GM19324 (cell line): ENCODE results near the gene PLXDC1.
"Not testable (repeated sequence)": the region's sequence is repeated elsewhere in the genome, so short reads cannot be mapped to it uniquely, and the experiment has no call there.

Experiments used
- ATAC-seq: cut with Tn5 transposase; IDR thresholded peaks from one replicate; pipeline ENCODE4 v1.9.1; 2021; ENCODE audit warnings: mild to moderate bottlenecking, moderate library complexity; ENCODE audit not compliant: unreplicated experiment, low FRiP score

Gene PLXDC1

DNA sequence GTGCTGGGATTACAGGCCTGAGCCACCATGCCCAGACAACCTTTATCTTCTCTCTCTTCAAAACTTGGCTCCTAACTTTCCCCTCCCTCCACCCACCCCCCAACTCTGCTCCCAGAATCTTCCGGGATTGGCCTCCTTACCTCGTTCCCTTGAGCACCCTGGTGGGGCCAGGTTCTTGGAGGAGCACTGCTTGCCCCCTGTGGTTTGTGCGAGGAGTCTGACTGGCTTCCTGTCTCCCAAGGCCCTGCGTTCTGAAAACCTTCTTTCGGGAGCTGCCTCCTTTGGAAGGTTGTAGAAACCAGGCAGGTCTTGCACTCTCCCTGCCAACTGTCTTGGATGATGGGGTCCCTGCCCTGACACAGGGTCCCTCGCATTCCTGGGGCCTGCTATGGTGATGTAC lies 19.8 kb downstream of the PLXDC1 start:
- ATAC-seq: no peak

DNA sequence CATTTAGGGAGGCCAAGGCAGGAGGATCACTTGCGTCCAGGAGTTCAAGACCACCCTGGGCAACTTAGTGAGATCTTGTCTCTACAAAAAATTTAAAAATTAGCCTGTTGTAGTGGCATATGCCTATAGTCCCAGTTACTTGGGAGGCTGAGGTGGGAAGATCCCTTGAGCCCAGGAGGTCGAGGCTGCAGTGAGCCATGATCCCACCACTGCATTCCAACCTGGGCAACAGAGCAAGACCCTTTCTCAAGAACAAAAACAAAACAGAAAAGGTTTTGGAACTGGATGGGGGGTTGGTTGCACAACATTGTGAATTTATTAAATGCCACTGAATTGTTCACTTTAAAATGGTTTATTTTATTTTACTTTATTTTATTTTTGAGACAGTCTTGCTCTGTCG lies 21.2 kb downstream of the PLXDC1 start:
- no peak for ATAC-seq

DNA sequence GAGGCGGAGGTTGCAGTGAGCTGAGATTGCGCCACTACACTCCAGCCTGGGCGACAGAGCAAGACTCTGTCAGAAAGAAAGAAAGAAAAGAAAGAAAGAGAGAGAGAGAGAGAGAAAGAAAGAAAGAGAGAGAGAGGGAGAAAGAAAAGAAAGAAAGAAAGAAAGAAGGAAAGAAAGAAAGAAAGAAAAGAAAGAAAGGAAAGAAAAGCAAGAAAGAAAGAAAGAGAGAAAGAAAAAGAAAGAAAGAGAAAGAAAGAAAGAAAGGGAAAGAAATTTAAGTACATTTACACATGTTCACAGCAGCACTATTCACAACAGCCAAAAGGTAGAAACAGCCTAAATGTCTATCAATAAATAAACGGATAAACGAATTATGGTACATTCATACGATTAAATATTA lies 21.9 kb downstream of the PLXDC1 start:
- not testable (repeated sequence) for ATAC-seq

DNA sequence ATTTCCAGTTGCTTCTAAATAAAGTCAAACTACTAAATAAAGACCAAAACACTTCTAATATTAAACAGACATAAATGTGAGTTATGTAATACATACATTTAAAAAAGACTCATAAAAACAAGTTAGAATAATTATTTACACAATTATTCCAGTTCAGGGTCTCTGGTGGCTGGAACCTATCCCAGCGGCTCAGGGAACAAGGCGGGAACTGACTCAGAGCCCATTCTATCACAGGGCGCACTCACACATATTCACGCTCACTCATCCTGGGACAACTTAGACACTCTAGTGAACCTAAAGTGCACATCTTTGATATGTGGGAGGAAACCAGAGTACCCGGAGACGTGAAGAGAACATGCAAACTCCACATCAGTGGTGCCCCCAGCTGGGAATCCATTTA lies 25.0 kb downstream of the PLXDC1 start:
- ATAC-seq: no peak

DNA sequence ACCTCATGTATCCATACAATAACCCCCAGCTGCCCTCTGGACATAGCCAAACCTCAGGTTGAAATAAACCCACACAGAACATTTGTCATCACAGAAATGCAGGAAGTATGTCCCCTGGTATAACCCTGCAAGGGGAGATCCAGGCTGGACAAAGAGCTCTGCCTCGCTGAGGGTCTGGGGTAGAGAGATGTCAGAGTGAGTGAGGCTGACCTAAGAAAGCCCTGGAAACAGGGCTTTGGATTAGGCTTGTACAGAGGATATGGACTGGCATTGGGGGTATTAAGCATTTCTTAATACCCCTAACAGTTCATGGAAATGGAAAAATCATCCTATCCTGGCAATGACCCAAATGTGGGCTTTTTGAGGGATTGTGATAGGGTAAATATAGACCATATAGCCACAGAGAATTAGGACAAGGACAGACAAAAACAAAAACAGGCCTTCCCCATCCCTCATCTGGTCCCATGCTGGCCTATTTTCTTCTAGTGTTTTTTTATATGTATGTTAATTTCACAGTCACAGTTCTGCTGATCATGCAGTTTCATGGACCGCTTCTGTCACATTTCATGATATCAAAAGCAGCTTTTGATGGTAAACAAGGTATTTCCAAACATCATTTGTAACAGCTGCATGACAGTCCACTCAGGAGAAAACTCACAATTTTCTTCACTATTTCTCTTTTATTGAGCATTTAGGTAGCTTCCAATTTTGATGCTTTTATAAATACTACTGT lies 26.1 kb downstream of the PLXDC1 start:
- ATAC-seq: no peak

DNA sequence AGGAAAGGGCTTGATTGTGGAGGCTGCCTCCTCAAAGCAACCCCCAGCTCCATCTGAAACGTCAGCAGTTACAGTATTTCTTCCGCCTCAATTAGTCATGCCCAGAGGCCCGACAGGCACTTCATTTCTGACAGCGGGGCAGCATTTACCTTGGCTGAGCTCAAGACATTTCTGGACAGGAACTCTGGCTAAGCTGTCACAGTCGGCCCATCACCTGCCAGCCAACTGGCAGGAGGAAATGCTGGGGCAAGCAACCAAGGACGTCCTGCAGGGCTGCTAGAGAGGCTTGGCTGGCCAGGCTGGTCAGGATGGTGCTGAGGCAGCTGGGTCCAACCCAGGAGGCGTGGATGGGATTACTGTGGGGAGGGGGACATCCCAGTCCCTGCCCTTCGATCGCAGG lies 27.8 kb downstream of the PLXDC1 start:
- ATAC-seq: no peak

DNA sequence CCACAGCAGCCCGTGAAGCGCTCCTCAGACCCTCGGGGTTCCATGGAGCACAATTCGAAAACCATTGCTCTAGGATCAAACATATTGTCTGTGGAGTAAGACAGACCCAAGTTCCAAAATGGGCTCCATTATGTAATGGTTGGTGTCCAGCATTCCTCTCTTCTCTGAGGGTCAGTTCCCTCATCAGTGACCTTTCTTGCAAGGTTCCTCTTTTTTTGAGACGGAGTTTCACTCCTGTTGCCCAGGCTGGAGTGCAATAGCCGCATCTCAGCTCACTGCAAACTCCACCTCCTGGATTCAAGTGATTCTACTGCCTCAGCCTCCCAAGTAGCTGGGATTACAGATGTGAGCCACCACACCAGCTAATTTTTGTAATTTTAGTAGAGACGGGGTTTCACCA lies 28.4 kb downstream of the PLXDC1 start:
- ATAC-seq: no peak

DNA sequence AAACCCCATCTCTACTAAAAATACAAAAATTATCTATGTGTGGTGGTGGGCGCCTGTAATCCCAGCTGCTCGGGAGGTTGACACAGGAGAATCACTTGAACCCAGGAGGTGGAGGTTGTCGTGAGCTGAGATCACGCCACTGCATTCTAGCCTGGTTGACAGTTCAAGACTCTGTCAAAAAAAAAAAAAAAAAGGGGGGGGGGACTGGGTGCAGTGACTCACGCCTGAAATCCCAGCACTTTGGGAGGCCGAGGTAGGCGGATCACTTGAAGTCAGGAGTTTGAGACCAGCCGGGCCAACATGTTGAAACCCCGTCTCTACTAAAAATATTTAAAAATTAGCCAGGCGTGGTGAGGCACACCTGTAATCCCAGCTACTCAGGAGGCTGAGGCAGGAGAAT lies 29.5 kb downstream of the PLXDC1 start:
- not testable (repeated sequence) for ATAC-seq

DNA sequence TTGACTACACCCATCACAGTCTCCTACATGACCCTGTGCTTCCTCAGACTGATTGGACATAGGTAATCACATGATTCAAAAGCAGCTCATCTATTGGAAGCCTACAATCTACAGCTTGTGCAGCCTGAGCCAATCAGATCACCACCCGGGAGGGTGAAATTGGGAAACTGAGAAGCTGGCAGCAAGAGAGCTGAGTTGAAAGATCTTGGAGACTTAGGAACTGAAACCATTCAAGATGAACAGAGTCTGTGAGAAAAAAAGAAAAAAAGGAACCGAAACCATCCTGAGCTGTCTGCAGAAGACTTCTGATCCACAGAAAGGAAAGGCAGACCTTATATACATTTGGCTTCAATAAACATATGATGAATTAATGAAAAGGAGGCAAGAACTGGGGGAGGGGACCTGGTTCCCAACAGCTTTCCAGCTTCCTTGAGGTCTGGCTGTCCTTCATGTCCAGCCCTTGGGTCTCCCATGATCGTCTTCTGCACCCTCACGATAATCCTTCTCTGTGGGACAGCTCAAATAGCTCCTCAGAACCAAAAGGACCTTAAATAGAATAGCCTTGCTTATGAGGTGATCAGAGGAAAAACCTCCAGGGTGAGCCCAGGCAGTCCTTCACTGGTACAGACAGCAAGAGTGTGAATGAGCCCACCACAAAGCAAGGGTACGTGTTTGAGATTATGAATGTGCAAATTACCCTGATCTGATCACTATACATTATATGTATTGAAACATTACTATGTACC lies 32.6 kb downstream of the PLXDC1 start:
- no peak for ATAC-seq

DNA sequence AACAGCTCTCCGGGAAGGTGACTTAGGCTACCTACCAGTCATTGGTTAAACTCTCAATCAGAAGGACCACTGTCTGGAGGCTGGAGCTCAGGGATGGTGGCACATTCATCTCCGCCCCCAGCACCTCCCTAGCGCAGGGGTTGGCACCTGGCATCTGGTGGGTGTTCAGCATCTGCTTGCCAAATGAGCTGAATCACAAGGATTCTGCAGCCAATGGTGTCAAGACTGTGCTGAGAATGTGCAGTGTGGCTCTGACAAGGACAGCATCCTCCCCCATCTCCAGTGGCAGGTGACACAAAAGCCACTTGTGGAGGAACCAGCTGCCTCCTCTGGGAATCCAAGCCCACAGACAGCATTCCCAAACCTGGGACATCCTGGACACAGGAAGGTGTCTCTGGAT lies 35.2 kb downstream of the PLXDC1 start:
- ATAC-seq: no peak

DNA sequence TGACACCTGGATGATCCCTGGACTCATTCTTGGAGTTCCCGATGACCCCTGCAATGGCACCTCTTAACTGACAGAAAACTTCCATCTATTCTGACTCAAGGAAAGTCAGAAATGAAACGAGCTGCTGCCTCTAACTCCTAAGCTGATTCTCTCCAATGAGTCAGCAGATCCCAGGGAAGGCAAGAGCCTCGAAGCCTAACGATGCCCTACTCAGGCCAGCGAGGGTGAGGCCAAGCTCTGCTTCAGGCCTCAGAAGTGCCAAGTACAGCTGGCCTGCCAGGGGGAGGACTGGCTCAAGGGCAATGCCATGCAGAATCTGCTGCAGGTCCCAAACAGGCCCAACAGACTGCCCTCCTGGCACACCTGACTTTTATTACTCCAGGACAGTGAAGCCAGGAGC lies 36.3 kb downstream of the PLXDC1 start:
- ATAC-seq: no peak

DNA sequence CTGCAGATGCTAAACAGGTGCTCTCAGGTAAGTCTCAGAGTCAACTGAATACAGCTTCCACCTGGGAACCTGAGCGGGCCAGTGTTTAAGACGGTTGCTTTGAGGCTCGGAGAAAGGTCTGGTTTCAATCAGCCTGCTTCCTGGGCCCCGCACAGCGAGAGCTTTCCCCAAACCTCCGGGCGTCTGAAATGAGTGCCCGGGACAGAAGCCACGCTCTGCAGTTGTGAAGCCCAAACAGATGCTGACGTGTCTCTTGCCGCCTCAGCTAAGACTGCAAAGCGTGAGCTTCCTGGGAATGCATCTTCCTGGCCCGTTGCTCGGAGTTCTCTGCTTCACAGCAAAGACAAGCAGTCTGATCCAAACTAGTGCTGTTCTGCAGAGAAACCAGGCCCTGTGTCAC lies 36.7 kb downstream of the PLXDC1 start:
- ATAC-seq: no peak

DNA sequence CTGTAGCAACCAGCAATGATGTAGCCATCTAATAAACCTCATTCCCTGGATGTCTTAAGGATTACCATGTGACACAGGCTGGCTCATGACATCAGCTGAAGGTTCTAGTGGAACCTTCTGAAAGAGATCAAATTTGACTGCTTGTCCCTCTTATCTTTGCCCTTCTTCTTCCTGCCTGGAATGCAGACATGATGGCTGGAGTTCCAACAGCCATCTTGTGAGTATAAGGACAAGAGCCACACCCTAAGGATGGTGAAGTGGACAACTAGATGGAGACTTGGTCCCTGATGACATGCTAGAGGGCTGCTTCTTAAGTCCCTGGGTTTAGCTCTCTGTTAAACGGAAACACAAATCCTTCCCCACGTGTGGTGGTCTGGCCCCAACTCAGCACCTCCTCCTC lies 37.6 kb downstream of the PLXDC1 start:
- no peak for ATAC-seq

DNA sequence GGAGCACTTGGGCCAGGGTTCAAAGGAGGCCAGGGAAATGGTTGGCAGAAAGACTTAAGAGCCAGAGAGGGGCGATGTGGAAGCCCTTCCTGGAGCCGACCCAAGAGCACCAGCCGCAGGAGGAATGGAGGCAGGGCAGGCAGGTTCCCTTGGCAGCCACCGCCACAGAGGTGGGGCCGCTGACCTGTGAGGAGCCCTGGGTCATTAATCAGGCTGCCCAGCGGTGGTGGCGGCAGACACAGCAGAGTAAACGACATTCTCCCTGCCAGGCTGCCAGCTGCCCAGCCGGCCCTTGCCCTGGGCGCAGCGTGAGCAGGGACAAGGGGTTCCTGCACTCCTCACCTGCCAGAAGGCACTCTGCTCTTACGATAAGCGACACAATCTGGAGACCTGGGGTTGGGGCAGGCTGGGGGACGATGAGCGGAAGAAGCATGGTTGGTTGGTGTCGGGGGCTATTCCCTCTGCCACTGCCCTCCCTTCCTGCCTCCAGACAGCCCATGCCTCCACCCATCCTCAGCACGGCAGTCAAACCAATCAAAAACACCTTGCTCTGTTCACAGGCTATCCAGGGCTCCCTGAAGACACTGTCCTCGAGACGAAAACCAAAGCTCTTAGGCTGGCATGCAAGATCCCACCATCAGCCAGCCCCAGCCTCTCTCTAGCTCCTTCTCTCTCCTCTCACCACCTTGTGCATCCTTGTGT lies 40.9 kb downstream of the PLXDC1 start:
- ATAC-seq: no peak

DNA sequence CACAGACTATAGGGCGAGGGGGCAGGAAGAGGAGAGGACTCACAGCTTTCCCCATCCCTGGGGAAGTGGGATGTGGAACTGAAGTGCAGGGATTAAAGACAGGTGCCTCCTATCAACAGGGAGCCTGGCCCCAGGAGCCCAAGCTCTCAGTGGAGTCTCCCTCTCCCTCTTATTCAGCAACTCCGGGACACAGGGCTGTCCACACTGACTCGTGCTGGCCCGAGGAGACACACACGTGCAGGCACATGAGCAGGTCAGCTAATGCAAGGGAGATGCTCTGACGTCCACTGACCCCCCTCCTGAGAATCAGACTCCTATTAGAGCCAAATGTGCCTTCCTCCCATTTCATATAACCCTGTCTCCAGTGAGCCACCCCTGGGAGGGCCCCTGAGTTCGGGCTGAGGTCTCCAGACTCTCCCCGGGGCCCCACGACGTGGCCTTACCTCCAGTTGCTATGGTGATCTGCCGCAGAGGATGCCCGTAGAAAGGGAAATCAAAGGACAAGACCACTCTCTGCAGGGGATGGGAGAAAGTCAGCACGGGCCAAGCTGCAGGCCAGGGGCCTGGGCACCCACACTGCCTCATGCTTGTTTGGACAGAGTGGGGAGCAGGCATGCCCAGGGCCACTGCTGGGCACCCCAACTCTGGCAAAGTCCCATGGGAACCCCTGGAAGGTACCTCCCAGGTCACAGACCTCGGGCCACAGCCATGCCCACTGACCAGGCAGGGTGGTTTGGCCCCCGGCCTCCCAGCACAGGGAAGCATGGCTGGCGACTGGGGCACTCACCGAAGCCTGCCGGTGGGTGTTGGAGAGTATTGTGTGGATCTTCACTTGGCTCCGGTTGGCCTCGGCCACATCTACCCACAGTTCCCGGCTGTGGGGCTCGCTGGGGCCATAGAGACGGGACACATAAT lies 42.7 kb downstream of the PLXDC1 start:
- ATAC-seq: no peak

DNA sequence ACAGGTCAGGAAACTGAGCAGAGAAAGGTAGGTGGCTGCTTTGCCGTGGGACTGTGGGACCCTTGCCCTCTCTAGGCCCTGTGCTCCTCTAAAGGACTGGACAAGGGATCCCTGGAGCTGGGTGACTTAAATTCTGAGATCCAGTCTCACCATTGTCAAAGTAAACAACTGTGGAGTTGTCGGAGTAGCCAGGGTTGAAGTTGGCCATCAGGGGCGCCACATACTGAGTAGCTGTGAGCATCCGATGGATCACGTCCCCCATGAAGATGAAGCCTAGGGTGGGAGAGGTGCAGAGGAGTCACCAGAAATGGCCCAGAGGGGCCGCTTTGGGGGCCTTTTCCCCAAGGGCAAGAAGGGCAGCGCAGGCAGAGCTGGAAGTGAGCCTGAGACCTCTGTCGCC lies 43.5 kb downstream of the PLXDC1 start:
- ATAC-seq: no peak

DNA sequence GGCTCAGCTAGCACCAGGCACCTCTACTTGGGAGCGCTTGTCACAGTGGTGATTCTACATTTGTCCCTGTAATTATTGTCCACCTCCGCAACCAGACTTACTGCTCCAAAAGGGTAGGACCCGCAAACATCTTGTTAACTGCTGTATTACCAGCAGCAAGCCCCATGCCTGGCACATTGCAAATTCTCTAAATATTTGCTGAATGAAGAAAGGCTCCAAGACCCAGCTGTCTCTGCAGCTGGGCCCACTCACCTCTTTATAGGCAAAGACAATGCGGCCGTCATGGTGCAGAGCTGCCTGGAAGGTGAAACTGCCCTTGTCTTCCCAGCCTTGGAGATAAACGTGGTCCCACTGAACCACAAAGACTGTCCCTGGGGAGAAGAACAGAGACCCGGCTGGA lies 44.3 kb downstream of the PLXDC1 start:
- ATAC-seq: no peak

DNA sequence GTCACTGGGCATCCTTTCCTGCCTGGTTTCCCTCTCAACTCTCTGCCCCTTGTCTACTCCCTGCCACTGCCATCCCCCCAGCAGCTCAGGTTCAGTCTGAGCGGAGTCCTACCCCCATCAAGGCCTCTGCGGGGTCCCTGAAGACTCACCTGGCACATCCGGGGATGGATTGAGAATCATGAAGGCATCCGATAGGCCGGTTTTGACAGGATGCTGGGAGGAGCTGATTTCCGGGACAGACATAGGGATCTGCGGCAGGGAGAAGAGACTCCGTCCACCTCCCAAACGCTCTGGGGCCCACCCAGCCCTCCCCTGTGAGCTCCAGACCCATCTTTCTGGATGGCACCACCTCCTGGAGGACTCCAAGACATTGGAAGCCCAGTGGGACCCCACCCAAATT lies 45.7 kb downstream of the PLXDC1 start:
- ATAC-seq: no peak

DNA sequence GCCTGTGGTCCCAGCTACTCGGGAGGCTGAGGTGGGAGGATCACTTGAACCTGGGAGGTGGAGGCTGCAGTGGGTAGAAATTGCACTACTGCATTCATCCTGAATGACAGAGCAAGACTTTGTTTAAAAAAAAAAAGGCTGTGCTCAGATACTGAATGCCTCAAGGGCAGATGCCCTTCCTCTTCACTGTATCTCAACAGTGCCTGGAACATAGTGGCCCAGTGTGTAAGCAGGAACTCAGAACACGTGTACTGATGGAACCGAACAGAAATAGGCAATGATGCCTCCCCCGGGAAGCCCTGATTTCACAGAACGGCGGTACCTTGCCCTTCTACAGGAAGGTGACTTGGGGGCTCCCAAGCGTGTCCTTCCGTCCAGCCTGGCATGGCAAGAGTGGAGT lies 46.8 kb downstream of the PLXDC1 start:
- ATAC-seq: no peak

DNA sequence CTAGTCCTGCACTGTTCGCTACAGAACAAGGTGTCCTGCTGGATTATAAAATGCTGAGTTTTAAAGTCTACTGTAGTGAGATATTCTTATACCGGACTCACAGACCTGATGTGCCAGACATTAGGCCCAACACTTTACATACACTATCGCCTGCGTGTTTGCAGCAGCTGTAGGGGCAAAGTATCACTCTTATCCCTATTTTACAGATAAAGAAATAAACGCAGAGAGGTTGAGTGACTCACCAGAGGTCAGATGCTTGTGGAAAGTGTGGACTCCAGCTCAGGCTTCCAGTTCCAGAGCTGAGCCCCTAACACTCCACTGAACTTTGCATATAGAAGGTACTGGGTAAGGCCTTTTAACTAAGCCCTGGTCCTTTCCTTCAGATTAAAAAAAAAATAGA lies 47.4 kb downstream of the PLXDC1 start:
- ATAC-seq: no peak

DNA sequence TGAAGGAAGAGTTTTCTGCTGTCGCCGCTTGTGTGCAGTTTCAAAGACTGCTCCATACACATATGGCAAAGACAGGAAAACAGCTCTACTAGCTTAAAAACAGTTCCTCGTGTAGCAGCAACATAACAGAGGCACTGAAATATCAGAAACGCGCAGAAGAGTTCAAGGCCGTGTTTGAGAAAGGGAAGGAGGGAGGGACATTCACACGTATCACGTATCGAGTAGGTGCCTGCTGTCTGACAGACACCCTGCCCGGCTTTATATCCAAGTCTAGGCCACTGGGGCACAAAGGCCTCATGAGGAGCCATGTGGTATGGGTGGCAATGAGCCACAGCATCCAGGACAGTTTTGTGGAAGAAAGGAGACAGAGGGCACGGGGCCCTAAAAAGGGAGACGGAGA lies 50.3 kb downstream of the PLXDC1 start:
- ATAC-seq: no peak
